Activated CD4-positive, alpha-beta T cell treated with anti-CD3 and anti-CD28 coated beads for 36 hours (primary cell): ENCODE results near the gene STAT4. TPM values are rescaled to one million over a fixed set of nuclear protein-coding genes. Genes with fewer than 3 reads are reported as not detected.

ENCODE experiments used
- ATAC-seq: fragments of 200-7000 bp; cut with Tn5 transposase; one replicate; pipeline ENCODE4 v1.10.0; 2021; ENCODE audit warnings: mild to moderate bottlenecking, moderate library complexity
- CTCF ChIA-PET: fragments of 350-600 bp; sonication (Branson Sonifier 250); formaldehyde crosslinking; loops from one replicate; lab custom pipeline; 2021; ENCODE audit warnings: antibody characterized with exemption; lab: Charles Lee
- POLR2A ChIA-PET: fragments of 350-600 bp; sonication (Branson Sonifier 250); formaldehyde crosslinking; loops from one replicate; lab custom pipeline; 2021; ENCODE audit warnings: antibody characterized with exemption, inconsistent platforms; lab: Charles Lee
- DNase-seq: peaks from one replicate; pipeline ENCODE4 v3.0.0-alpha.2; 2020
- H3K27ac Mint-ChIP-seq: one replicate; pipeline ENCODE4 v1.8.0; 2021; ENCODE audit warnings: mixed read lengths
- H3K27me3 Mint-ChIP-seq: one replicate; pipeline ENCODE4 v1.8.0; 2021; ENCODE audit warnings: mixed read lengths
- H3K36me3 Mint-ChIP-seq: one replicate; pipeline ENCODE4 v1.8.0; 2021; ENCODE audit warnings: low read depth, mixed read lengths
- H3K4me1 Mint-ChIP-seq: one replicate; pipeline ENCODE4 v1.8.0; 2021; ENCODE audit warnings: mixed read lengths
- H3K4me3 Mint-ChIP-seq: one replicate; pipeline ENCODE4 v1.8.0; 2021; ENCODE audit warnings: mild to moderate bottlenecking, moderate library complexity, mixed read lengths
- H3K9me3 Mint-ChIP-seq: one replicate; pipeline ENCODE4 v1.8.0; 2021; ENCODE audit warnings: low read depth, mixed read lengths
- intact Hi-C, 2 experiments: fragments of 100-400 bp; cut with DNase I in 1 of 2; cut with micrococcal nuclease in 1 of 2; formaldehyde crosslinking; loops; one replicate each; pipeline versions ENCODE4 v1.14.2 to v1.15.1; 2022 to 2024; cut with DNase I, micrococcal nuclease
- total RNA-seq, 2 experiments: library from RNA; stranded (reverse); gene quantifications; one replicate each; pipeline ENCODE4 v1.2.3, GENCODE V29; 2021

Gene STAT4
- total RNA-seq, 2 experiments from 2014 or later, result 48.8 to 59.5 TPM

- ChIA-PET POLR2A (no interaction called here), CTCF (interaction anchor here (0.5 to 10.6 kb wide), 20 partner anchors 10 to 593 kb away, joined by 3 to 348 read pairs (median 3); no protein-coding TSS in a partner anchor)
- no peak for DNase-seq
Observed at GRCh38 chr2:191050640-191050987, 100.2 kb downstream of the STAT4 start.

GRCh38 chr2:191049728-191050639 is 100.8 kb downstream of the STAT4 start:
- no peak for DNase-seq
- POLR2A ChIA-PET, result no interaction called here
- intact Hi-C loops, result loop anchor here in 1 of 2 experiments (5.0 to 10.0 kb wide), 3 partner anchors 197 to 327 kb away; partner anchors contain the start of gene MYO1B
- CTCF ChIA-PET, result interaction anchor here (0.7 to 10.6 kb wide), 12 partner anchors 9 to 593 kb away, joined by 3 to 348 read pairs (median 4); no protein-coding TSS in a partner anchor
- H3K36me3 Mint-ChIP-seq, result peaks cover 3% of the 10 kb centered on the region
- no peaks in the 10 kb centered on the region for H3K27me3 Mint-ChIP-seq
- H3K4me1 Mint-ChIP-seq, result peaks cover 5% of the 10 kb centered on the region
- H3K4me3 Mint-ChIP-seq, result no peak overlapping the region
- H3K27ac Mint-ChIP-seq, result no peak overlapping the region
- no peaks in the 10 kb centered on the region for H3K9me3 Mint-ChIP-seq
- ATAC-seq, result no peak

More at GRCh38 chr2:191050640-191050987, 100.2 kb downstream of the STAT4 start:
- H3K36me3 Mint-ChIP-seq, result peaks cover 3% of the 10 kb centered on the region
- no peak for ATAC-seq
- H3K27me3 Mint-ChIP-seq, result no peaks in the 10 kb centered on the region
- no peaks in the 10 kb centered on the region for H3K9me3 Mint-ChIP-seq
- H3K4me3 Mint-ChIP-seq, result no peak overlapping the region
- H3K27ac Mint-ChIP-seq, result no peak overlapping the region
- H3K4me1 Mint-ChIP-seq, result peaks cover 5% of the 10 kb centered on the region
- intact Hi-C loops, result loop anchor here in 1 of 2 experiments (5.0 kb wide), 2 partner anchors 197 to 327 kb away; partner anchors contain the start of gene MYO1B

DNA sequence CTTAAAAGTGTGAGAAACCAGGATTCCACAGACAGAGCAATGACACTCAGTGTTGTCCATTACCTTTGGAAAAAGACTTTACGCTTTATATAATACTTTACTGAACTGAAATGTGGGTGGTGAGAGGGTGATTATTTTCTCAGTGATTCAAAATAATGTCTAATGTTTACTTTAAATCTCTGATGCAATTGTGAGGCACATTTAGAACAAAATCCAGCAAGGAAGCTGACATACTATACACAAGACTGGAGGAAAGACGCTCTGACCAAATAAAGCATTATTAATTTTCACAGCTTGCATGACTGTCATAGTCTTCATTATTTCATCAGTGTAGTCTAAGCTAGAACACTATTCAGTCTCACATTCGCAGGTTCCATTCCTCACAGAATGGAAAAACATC is 102.7 kb downstream of the STAT4 start:
- ChIA-PET POLR2A (no interaction called here), CTCF (interaction anchor here (0.6 to 10.6 kb wide), 5 partner anchors 10 to 587 kb away, joined by 3 to 348 read pairs (median 51); no protein-coding TSS in a partner anchor)
- no peaks in the 10 kb centered on the region for H3K4me1 Mint-ChIP-seq
- no peak overlapping the region for H3K27ac Mint-ChIP-seq
- no peak overlapping the region for H3K4me3 Mint-ChIP-seq
- intact Hi-C loops, result loop anchor here in 1 of 2 experiments (10.0 kb wide), 1 partner anchor 267 kb away; no protein-coding TSS in a partner anchor
- peaks cover 3% of the 10 kb centered on the region for H3K36me3 Mint-ChIP-seq
- ATAC-seq (no peak), DNase-seq (no peak)
- no peaks in the 10 kb centered on the region for H3K9me3 Mint-ChIP-seq
- H3K27me3 Mint-ChIP-seq, result no peaks in the 10 kb centered on the region

DNA sequence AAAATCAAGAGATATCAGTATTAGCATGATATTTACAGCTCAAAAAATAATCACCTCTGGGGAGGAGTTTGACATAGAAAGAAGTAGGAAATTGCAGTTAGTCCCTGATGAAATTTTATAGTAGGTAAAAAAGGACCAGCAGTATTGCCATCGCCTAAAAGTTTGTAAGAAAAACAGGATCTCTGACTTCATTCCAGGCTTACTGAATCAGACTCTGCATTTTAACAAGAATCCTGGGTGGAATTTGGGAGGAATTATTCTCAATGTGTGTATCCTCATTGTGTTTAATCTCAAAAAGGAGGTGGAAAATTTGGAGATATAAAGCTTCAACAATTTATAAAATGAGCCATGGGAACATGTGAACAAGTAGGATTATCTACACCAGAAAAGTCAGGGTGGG is 105.7 kb downstream of the STAT4 start:
- Mint-ChIP-seq H3K27ac (no peak overlapping the region), H3K27me3 (no peaks in the 10 kb centered on the region), H3K4me1 (peaks cover 7% of the 10 kb centered on the region), H3K36me3 (peaks cover 2% of the 10 kb centered on the region), H3K4me3 (no peak overlapping the region), H3K9me3 (no peaks in the 10 kb centered on the region)
- ChIA-PET POLR2A (no interaction called here), CTCF (interaction anchor here (0.7 to 1.4 kb wide), 3 partner anchors 17 to 110 kb away, joined by 3 to 8 read pairs (median 5); no protein-coding TSS in a partner anchor)
- intact Hi-C loops, result loop anchor here in 1 of 2 experiments (10.0 kb wide), 1 partner anchor 270 kb away; no protein-coding TSS in a partner anchor
- no peak for DNase-seq
- ATAC-seq, result no peak

DNA sequence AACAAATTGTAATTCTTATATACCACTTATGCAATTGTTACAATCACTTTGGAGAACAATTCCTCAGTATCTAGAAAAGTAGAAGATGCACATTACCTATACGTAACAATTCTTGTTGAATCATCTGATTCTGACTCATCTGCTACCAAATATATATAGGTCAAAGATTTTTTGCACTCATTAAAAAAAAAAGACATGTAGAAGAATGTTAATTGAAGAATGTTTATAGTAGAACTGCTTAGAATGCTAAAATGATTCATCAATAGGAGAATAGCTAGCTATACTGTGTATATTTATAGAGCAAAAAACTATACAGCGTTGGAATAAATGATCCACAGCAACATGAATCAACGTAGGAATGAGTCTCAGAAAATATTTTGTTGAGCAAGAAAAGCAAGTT is 107.4 kb downstream of the STAT4 start:
- ATAC-seq, result no peak
- peaks cover 21% of the 10 kb centered on the region for H3K4me1 Mint-ChIP-seq
- peaks cover 15% of the 10 kb centered on the region for H3K36me3 Mint-ChIP-seq
- H3K9me3 Mint-ChIP-seq, result no peaks in the 10 kb centered on the region
- ChIA-PET CTCF (interaction anchor here (1.0 to 1.4 kb wide), 3 partner anchors 9 to 112 kb away, joined by 3 to 4 read pairs (median 3); no protein-coding TSS in a partner anchor), POLR2A (no interaction called here)
- H3K27ac Mint-ChIP-seq, result no peak overlapping the region
- DNase-seq, result no peak
- H3K4me3 Mint-ChIP-seq, result no peak overlapping the region
- no peaks in the 10 kb centered on the region for H3K27me3 Mint-ChIP-seq
- intact Hi-C loops, result loop anchor here in 1 of 2 experiments (10.0 kb wide), 1 partner anchor 271 kb away; no protein-coding TSS in a partner anchor

DNA sequence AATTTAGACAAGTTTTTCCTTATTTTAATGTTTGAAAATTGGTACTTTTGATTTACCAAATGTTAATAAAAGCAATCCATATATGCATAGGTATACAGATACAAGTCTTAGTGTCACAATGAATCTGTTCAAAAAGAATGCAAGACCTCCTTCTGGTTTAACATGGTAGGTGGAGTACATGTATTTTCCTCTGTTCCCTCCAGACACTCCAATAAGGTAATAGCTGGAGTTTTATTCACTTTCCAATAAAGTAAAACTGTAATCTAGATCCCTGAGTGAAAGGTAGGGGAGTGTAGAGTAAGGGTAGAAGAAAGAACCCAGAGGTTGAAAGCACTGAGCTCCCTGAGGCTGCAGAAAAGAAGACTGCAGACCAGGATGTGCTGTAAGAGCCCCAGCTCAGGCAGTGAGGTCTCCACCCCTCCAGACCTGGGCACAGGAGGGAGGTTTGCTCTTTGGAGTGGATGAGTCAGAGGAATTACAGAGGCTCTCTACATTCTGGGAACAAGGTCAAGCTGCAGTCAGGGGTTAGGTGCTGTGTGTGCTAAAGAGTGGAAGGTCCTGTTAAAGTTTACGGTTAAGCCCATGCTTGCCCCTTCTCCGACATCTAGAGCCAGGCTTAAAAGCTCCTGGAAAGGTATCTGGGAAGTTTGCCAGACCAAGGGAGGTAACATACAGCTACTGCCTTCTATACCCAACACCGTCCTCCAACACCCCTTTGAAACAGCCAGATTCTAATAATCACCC is 109.2 kb downstream of the STAT4 start:
- Mint-ChIP-seq H3K4me1 (peaks cover 34% of the 10 kb centered on the region), H3K36me3 (peaks cover 30% of the 10 kb centered on the region), H3K27ac (no peak overlapping the region), H3K4me3 (no peak overlapping the region), H3K27me3 (no peaks in the 10 kb centered on the region), H3K9me3 (no peaks in the 10 kb centered on the region)
- intact Hi-C loops, result loop anchor here in 1 of 2 experiments (10.0 kb wide), 1 partner anchor 273 kb away; no protein-coding TSS in a partner anchor
- DNase-seq, result no peak
- CTCF ChIA-PET, result interaction anchor here (0.6 to 4.2 kb wide), 5 partner anchors 10 to 444 kb away, joined by 3 to 35 read pairs (median 5); no protein-coding TSS in a partner anchor
- POLR2A ChIA-PET, result no interaction called here
- ATAC-seq, result peak; percentile 45

DNA sequence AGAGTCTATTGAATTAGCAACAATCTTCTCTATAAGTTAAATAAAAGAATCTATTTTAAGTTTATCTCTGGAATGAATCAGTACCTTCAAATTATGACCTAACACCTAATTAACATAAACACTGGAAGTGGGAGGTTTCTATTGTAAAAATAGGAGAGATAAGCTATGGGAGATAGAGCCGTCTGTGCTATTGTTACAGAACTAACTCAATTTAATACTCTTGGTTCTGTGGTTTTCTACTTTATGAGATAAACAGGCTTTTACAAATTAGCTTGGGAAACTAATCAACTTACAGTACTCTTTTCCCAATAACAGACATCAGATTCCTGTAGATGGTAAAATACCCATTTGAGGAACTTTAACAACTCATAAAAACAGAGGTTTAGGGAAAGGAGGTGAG is 111.2 kb downstream of the STAT4 start:
- intact Hi-C loops, result loop anchor here in 1 of 2 experiments (10.0 kb wide), 2 partner anchors 275 to 945 kb away; no protein-coding TSS in a partner anchor
- no peaks in the 10 kb centered on the region for H3K9me3 Mint-ChIP-seq
- no peak for DNase-seq
- no peak overlapping the region for H3K27ac Mint-ChIP-seq
- H3K4me1 Mint-ChIP-seq, result peaks cover 34% of the 10 kb centered on the region
- ChIA-PET CTCF (interaction anchor here (0.6 to 4.2 kb wide), 6 partner anchors 10 to 332 kb away, joined by 3 to 35 read pairs (median 6); no protein-coding TSS in a partner anchor), POLR2A (no interaction called here)
- no peak overlapping the region for H3K4me3 Mint-ChIP-seq
- peaks cover 36% of the 10 kb centered on the region for H3K36me3 Mint-ChIP-seq
- no peak for ATAC-seq
- no peaks in the 10 kb centered on the region for H3K27me3 Mint-ChIP-seq

DNA sequence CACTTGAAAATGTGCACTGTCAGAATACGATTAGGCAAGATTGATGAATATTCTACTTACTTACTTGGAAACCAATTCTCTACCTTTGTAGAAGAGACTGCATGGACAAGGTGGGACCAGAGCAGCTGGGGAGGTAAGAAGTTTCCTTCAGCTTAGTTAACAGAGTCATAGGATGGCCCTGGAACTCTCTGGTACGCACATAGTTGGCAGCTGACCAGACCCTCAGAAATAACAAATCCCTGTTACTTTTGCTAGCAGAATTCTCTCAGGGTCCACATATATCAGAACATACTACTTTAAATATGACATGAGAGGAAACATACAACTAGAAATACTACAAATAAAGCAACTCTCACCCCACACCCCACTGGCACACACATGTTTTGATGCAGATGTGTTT is 112.1 kb downstream of the STAT4 start:
- Mint-ChIP-seq H3K27me3 (no peaks in the 10 kb centered on the region), H3K27ac (peak overlapping the region; percentile 44), H3K4me3 (no peak overlapping the region), H3K9me3 (no peaks in the 10 kb centered on the region), H3K4me1 (peaks cover 34% of the 10 kb centered on the region), H3K36me3 (peaks cover 39% of the 10 kb centered on the region)
- intact Hi-C loops, result loop anchor here in 1 of 2 experiments (10.0 kb wide), 1 partner anchor 944 kb away; no protein-coding TSS in a partner anchor
- CTCF ChIA-PET, result interaction anchor here (0.5 to 4.2 kb wide), 6 partner anchors 9 to 132 kb away, joined by 3 to 35 read pairs (median 6); no protein-coding TSS in a partner anchor
- DNase-seq (no peak), ATAC-seq (no peak)
- POLR2A ChIA-PET, result no interaction called here

GRCh38 chr2:191038241-191038725 is 112.5 kb downstream of the STAT4 start:
- no peak overlapping the region for H3K4me3 Mint-ChIP-seq
- POLR2A ChIA-PET, result interaction anchor here (0.7 kb wide), 1 partner anchor 248 kb away, joined by 3 read pairs; no protein-coding TSS in a partner anchor
- intact Hi-C loops, result loop anchor here in 1 of 2 experiments (10.0 kb wide), 1 partner anchor 943 kb away; no protein-coding TSS in a partner anchor

GRCh38 chr2:191037351-191037750 is 113.4 kb downstream of the STAT4 start:
- no peaks in the 10 kb centered on the region for H3K9me3 Mint-ChIP-seq
- no peaks in the 10 kb centered on the region for H3K27me3 Mint-ChIP-seq
- DNase-seq (no peak), ATAC-seq (no peak)
- H3K4me3 Mint-ChIP-seq, result no peak overlapping the region
- peaks cover 51% of the 10 kb centered on the region for H3K36me3 Mint-ChIP-seq
- intact Hi-C loops, result loop anchor here in 1 of 2 experiments (10.0 kb wide), 1 partner anchor 943 kb away; no protein-coding TSS in a partner anchor
- ChIA-PET POLR2A (no interaction called here), CTCF (interaction anchor here (0.7 to 2.0 kb wide), 5 partner anchors 11 to 118 kb away, joined by 3 to 8 read pairs (median 3); no protein-coding TSS in a partner anchor)
- H3K27ac Mint-ChIP-seq, result peak overlapping the region; percentile 57
- H3K4me1 Mint-ChIP-seq, result peaks cover 34% of the 10 kb centered on the region

More at GRCh38 chr2:191038241-191038725, 112.5 kb downstream of the STAT4 start:
- H3K4me1 Mint-ChIP-seq, result peaks cover 34% of the 10 kb centered on the region
- no peaks in the 10 kb centered on the region for H3K9me3 Mint-ChIP-seq
- ATAC-seq (peak; percentile 85), DNase-seq (peak; percentile 43)
- peak overlapping the region; percentile 44 for H3K27ac Mint-ChIP-seq
- CTCF ChIA-PET, result interaction anchor here (1.0 to 4.2 kb wide), 7 partner anchors 9 to 117 kb away, joined by 3 to 35 read pairs (median 5); no protein-coding TSS in a partner anchor
- peaks cover 42% of the 10 kb centered on the region for H3K36me3 Mint-ChIP-seq
- H3K27me3 Mint-ChIP-seq, result no peaks in the 10 kb centered on the region
